Thyroid gland (tissue), 4 donors: ENCODE measurements around the gene CYP3A7. TPM values are rescaled to one million over a fixed set of nuclear protein-coding genes. Genes with fewer than 3 reads are reported as not detected.

ENCODE experiments used
- DNase-seq, 2 donors: peaks; one replicate each; pipeline ENCODE4 v3.0.0-alpha.2; 2019
- H3K27ac ChIP-seq, 3 donors: fragments of 200-600 bp; sonication (generic); 1 replicate in 2 of 3; 2 replicates in 1 of 3; pipeline ENCODE4 v1.5.1; 2016 to 2019; ENCODE audit warnings: mild to moderate bottlenecking in 1 of 3, moderate library complexity in 1 of 3
- H3K27me3 ChIP-seq: fragments of 200-600 bp; sonication (generic); one replicate; pipeline ENCODE4 v1.5.1; 2019
- H3K36me3 ChIP-seq, 2 donors: fragments of 200-600 bp; sonication (generic); one replicate each; pipeline ENCODE4 v1.5.1; 2016 to 2019
- H3K4me1 ChIP-seq, 2 donors: fragments of 200-600 bp; sonication (generic); one replicate each; pipeline ENCODE4 v1.5.1; 2017 to 2019
- H3K4me3 ChIP-seq, 3 donors: fragments of 200-600 bp; sonication (generic); replicated peaks in 1 of 3; 1 replicate in 2 of 3; 2 replicates in 1 of 3; pipeline ENCODE4 v1.5.1; 2016; ENCODE audit warnings: mild to moderate bottlenecking in 1 of 3
- H3K9me3 ChIP-seq: fragments of 200-600 bp; sonication (generic); one replicate; pipeline ENCODE4 v1.5.1; 2017
- CTCF ChIP-seq, 6 experiments: fragments of 200-600 bp in 3 of 6; fragments of 450-650 bp in 3 of 6; sonication (generic) in 3 of 6; IDR thresholded peaks; one replicate each; pipeline ENCODE4 v1.5.1; 2016 to 2019; ENCODE audit warnings: antibody characterized with exemption in 6 of 6, mild to moderate bottlenecking in 2 of 6, inconsistent platforms in 1 of 6, moderate library complexity in 1 of 6
- POLR2A ChIP-seq, 2 donors: fragments of 450-650 bp; IDR thresholded peaks; one replicate each; pipeline ENCODE4 v1.6.1; 2017; ENCODE audit warnings: antibody characterized with exemption in 2 of 2, mild to moderate bottlenecking in 2 of 2, moderate library complexity in 1 of 2
- WGBS, 2 donors: methylation state at CpG; one replicate each; pipeline ENCODE4 v1.1.5; 2017; 5-methylcytosine and 5-hydroxymethylcytosine counted together
- intact Hi-C: fragments of 100-400 bp; cut with DNase I; formaldehyde crosslinking; loops from one replicate; pipeline ENCODE4 v1.15.1; 2023
- total RNA-seq, 4 donors: library from RNA; depleted of rRNA; stranded (reverse); fragments of >200 nt; gene quantifications; one replicate each; pipeline ENCODE4 v1.2.3, GENCODE V29; 2016

Gene CYP3A7
- total RNA-seq, 4 donors from 2014 or later, result not detected

- Histone ChIP-seq H3K27ac (no peak overlapping the region), H3K4me3 (no peak overlapping the region), H3K27me3 (no peaks in the 10 kb centered on the region), H3K36me3 (no peaks in the 10 kb centered on the region), H3K4me1 (no peaks in the 10 kb centered on the region), H3K9me3 (no peaks in the 10 kb centered on the region)
- WGBS, 2 donors, result 77 to 79% methylated on average over 2 of the region's 2 CpGs
- no peak for TF ChIP-seq CTCF (IDR thresholded peaks at IDR 0.05)
- TF ChIP-seq POLR2A (IDR thresholded peaks at IDR 0.05), result no peak
- DNase-seq, result no peak
- intact Hi-C loops, result no loop called here
Observed at GRCh38 chr7:99674995-99675742, 59.8 kb downstream of the CYP3A7 start.

- 88 to 96% methylated on average over 7 of the region's 7 CpGs for whole genome bisulfite sequencing, 2 donors
- no peak overlapping the region for H3K27ac ChIP-seq
- no peaks in the 10 kb centered on the region for H3K4me1 ChIP-seq
- H3K36me3 ChIP-seq, result no peaks in the 10 kb centered on the region
- no peak for TF ChIP-seq POLR2A (IDR thresholded peaks at IDR 0.05)
- no peak for DNase-seq
- intact Hi-C loops, result no loop called here
- H3K9me3 ChIP-seq, result no peaks in the 10 kb centered on the region
- H3K4me3 ChIP-seq, result no peak overlapping the region
- H3K27me3 ChIP-seq, result no peaks in the 10 kb centered on the region
Observed at GRCh38 chr7:99672573-99672972, 62.4 kb downstream of the CYP3A7 start.

- no peaks in the 10 kb centered on the region for H3K9me3 ChIP-seq
- DNase-seq, result no peak
- no peak overlapping the region for H3K4me3 ChIP-seq
- intact Hi-C loops, result no loop called here
- TF ChIP-seq POLR2A (IDR thresholded peaks at IDR 0.05) (no peak), CTCF (IDR thresholded peaks at IDR 0.05) (no peak)
- H3K36me3 ChIP-seq, result no peaks in the 10 kb centered on the region
- H3K27me3 ChIP-seq, result no peaks in the 10 kb centered on the region
- no peak overlapping the region for H3K27ac ChIP-seq
- 93 to 95% methylated on average over 3 of the region's 3 CpGs for WGBS, 2 donors
- H3K4me1 ChIP-seq, result no peaks in the 10 kb centered on the region
Observed at GRCh38 chr7:99669782-99670181, 65.2 kb downstream of the CYP3A7 start.

GRCh38 chr7:99668541-99668940, 66.5 kb downstream of the CYP3A7 start:
- no peaks in the 10 kb centered on the region for H3K27me3 ChIP-seq
- 95% methylated on average over 8 of the region's 8 CpGs for WGBS, 2 donors
- H3K9me3 ChIP-seq, result no peaks in the 10 kb centered on the region
- TF ChIP-seq POLR2A (IDR thresholded peaks at IDR 0.05), result no peak
- no peak for TF ChIP-seq CTCF (IDR thresholded peaks at IDR 0.05)
- no peaks in the 10 kb centered on the region for H3K4me1 ChIP-seq
- H3K4me3 ChIP-seq, result no peak overlapping the region
- H3K36me3 ChIP-seq, result no peaks in the 10 kb centered on the region
- intact Hi-C loops, result no loop called here
- H3K27ac ChIP-seq, result no peak overlapping the region
- no peak for DNase-seq

- Histone ChIP-seq H3K27me3 (no peaks in the 10 kb centered on the region), H3K36me3 (no peaks in the 10 kb centered on the region), H3K4me1 (no peaks in the 10 kb centered on the region), H3K9me3 (no peaks in the 10 kb centered on the region), H3K27ac (no peak overlapping the region), H3K4me3 (no peak overlapping the region)
- WGBS, 2 donors, result 72 to 73% methylated on average over 2 of the region's 2 CpGs
- TF ChIP-seq CTCF (IDR thresholded peaks at IDR 0.05) (no peak), POLR2A (IDR thresholded peaks at IDR 0.05) (no peak)
- intact Hi-C loops, result no loop called here
- no peak for DNase-seq
Observed at GRCh38 chr7:99667179-99667578, 67.8 kb downstream of the CYP3A7 start.
